ENCODE measurements around the gene PLVAP.
A peak's percentile ranks its signal among the peaks of the same experiment; 100 is the strongest.
"Not testable (repeated sequence)": the region's sequence is repeated elsewhere in the genome, so short reads cannot be mapped to it uniquely, and the experiment has no call there.

The PLVAP gene

DNA sequence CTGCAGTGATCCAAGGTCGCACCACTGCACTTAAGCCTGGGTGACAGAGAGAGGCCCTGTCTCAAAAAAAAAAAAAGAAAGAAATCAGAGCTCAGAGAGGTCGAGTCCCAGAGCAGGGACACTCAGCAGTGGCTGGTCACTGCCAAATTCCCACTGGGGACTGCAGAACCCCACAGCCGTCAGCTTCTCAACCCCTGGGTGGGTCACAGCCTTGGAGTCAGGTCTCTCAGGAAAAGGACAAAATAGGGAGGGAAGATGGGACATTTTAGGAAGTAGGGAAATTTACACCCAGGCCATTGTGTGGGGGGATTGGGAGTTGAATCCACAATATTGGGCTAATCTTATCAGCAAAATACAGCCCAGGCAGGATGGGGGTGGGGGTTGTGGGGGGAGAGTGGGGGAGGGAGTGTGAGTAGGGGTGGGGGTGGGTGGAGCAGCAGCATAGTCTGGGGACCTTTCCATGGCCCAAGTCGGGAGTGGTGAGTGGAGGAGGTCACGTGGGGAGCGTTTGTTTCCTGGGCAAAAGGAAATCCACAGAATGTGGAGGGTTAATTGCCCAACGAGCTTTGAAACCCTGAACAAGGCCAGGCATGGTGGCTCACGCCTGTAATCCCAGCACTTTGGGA, 21.9 kb upstream of the PLVAP start:
- no peak for DNase-seq

GRCh38 chr19:17394891-17395415, 17.8 kb upstream of the PLVAP start:
- DNase-seq, result peak; percentile 65 to 75

DNA sequence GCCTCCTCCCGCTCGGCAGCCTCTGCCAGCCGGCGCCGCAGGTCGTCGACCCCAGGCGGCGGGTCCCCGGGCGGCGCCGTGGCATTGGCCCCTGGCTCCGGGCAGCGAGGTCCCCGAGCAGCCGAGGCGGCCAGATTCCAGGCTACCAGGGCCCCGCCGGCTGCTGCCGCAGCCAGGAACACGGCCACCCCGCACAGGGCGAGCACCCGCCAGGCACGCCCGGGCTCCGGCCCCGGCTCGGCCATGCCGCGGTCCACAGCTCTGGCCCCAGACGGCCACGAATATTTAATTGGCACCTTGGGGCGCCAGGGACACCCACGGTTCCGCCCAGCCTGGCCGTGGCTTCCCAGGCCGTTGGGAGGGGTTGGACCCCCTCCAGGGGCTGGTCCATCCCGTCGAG, 16.8 kb upstream of the PLVAP start, which contains the start of gene CCDC194:
CCDC194 (minus strand) TSS at position 283 of the 400 bp plus-strand sequence; CDS start at position 245, 38 bp downstream.
- DNase-seq, result no peak

GRCh38 chr19:17393002-17393401, 15.9 kb upstream of the PLVAP start:
- DNase-seq, result no peak

GRCh38 chr19:17391371-17392151, 14.4 kb upstream of the PLVAP start:
- DNase-seq, result no peak

GRCh38 chr19:17390665-17391370, 13.7 kb upstream of the PLVAP start:
- DNase-seq, result peak; percentile 83 to 92

DNA sequence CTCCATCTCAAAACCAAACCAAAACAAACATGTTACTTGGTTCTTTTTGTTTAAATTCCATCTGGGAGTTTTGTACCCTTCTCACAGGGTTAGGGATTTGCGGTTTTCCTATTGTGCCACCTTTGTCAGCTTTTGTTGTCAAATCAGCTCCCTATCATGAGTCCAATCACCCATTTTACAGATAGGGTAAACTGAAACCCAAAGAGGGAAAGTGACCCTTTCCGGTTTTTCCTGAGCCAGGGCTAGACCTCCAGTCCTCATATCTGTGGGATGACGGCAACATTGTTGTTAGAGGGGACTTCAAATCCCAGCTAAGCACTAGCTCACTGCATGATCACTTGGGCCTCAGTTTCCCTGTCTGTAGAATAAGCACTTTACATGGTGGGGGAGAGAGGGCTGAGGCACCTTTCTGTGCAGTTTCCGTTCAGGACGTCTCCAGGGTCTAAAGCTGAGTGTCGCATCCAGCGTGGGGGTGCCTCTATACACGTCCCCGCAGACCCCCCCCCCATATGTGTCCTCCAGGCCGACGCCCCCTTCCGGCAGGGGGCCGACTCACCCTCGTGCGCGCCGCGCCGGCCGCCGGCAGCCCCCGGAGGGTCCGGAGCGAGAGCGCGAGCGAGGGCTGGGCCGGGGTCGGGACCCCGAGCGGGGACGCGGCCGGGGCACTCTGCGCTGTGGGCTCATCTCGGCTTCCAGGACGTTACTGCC, 13.0 kb upstream of the PLVAP start:
- DNase-seq, result no peak

- no peak for DNase-seq
Observed at GRCh38 chr19:17389288-17389687, 12.1 kb upstream of the PLVAP start.

DNA sequence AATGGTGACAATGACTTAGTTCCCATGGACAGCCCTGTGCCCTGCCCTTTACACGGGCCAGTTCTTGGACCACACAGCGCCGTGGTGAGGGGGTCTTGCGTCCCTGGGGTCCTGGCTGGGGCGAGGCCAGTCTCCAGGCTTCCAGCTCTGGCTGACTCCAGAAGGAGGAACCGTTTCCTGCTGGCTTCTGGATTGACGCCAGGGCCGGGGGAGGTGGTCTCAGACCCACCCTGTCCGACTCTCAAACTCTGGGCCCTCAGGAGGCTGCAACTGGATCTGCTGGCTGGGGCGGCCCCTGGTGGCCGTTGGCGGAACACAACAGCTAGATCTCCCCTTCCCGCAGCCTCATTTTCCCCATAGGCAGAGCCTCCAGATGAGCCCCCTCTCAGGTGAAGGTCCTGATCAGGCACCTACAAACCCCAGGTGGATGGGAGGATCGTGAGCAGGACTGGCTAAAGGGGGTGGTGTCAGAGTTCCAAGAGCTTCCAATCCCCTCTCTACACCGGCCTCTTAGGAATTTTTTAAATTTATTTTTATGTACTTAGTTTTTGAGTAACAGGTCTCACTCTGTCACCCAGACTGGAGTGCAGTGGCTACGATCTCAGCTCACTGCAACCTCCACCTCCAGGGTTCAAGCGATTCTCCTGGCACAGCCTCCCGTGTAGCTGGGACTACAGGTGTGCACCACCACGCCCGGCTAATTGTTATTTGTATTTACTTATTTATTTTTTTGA, 8.9 kb upstream of the PLVAP start:
- DNase-seq, result peak; percentile 44 to 64

DNA sequence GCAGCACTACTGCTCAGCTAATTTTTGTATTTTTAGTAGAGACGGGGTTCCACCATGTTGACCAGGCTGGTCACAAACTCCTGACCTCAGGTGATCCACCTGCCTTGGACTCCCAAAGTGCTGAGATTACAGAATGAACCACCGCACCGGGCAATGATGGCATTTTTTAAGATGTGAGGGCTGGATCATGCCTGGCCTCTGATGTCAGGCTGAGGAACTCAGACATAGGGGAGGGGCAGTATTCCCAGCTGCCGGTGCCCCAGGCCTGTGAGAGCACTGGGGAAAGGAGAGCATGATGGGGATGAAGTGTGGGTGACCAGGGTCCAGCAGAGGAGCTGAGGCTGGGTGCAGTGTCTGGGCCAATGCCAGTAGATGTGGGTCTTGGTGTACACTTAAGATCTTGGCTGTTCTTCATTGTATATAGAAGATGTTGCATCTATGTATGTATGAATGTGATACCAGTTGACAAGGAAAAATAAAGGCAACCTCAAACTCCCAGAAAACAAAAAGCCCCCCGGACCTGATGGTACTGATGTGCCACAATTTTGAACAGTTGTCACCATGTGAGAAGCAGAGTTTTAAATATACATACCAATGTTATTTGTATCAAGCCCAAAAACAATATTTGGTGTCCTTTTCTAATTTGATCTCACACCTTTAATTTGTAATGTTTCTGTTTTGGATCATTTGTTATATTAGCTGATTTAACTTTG, 3.4 kb upstream of the PLVAP start:
- no peak for DNase-seq

DNA sequence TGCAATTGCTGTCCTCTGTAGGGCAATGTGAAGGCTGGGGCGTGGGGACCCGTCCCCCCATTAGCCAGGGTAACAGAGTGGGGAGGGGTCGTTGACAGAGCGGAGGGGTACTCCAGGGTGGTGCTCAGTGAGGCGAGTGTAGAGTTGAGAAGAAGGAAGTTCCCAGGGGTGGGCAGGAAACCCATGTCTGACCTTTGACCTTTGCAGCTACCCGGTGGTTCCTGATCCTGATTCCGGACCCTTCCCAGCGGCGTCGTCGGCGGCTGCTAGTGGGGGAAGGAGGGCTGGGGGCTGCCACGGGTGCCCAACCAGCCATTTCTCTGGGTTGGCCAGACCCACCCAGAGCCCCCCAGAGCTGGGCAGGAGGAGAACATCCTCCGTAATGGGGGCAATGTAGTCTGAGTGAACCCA, 2.1 kb upstream of the PLVAP start:
- no peak for DNase-seq

DNA sequence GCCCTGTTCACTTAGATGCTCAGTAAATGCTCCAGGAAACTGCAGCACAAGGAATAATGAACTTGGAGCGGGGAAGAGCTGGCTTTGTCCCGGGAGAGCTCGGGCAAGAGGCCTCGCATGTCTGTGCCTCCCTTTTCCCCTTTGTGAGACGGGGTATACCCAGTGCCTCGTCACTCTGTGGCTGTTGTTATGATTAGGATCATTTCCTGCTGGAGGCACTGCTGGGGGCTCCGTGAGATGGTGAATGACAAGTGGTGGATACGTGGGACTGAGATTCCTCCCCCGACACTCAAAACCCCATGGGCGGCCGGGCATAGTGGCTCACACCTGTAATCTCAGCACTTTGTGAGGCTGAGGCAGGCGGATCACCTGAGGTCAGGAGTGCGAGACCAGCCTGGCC, 1.1 kb upstream of the PLVAP start:
- no peak for DNase-seq

DNA sequence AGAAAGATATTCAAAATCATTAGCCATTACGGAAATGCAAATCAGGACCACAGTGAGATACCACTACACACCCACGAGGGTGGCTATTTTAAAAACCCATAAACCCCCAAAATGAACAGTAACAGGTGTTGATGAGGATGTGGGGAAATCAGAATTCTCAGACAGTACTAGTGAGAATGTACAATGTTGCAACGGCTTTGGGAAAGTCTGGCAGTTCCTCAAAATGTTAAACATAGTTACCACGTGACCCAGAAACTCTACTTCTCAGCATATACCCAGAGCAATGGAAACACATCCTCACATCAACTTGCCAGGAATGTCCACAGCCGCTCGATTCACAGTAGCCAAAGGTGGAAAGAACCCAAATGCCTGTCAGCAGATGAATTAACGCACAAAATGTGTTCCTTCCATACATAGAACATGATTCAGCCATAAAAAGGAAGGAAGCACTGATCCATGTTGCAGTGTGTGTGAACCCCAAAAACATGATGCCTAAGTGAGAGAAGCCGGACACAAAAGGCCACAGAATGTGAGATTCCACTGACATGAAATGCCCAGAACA, 7.0 kb downstream of the PLVAP start:
- no peak for DNase-seq

DNA sequence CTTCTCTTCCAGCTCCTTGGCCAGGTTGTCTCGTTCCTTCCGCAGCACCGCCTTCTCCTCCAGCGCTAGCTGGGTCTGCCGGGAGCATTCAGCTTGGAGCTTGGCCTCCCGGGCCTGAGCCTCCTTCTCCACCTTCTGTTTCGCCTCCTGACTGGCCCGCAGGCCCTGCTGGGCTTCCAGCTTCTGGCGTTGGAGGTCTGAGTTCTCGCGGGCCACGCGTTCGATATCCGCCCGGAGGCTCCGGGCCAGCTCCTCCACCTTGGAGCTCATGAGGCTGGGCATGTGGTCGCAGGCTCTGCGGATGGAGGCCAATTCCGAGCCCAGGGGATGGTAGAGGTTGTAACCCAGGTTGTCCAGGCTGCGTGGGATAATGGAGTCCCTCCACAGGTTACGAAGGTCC, 11.8 kb downstream of the PLVAP start:
- DNase-seq, result no peak

DNA sequence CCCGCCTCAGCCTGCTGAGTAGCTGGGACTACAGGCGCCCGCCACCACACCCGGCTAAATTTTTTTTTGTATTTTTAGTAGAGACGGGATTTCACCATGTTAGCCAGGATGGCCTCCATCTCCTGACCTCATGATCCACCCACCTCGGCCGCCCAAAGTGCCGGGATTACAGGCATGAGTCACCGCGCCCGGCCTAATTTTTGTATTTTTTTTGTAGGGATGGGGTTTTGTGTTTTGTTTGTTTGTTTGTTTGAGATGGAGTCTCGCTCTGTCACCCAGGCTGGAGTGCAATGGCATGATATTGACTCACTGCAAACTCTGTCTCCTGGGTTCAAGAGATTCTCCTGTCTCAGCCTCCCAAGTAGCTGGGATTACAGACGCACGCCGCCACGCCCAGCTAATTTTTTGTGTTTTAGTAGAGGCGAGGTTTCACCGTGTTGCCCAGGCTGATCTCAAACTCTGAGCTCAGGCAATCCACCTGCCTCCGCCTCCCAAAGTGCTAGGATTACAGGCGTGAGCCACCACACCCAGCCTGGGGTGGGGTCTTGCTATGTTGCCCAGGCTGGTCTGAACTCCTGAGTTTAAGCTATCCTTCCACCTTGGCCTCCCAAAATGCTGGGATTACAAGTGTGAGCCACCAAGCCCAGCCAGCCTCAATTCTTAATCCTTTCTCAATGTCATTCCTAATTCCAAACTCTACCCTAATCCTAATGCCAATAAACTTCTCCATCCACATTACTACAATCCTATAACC, 13.1 kb downstream of the PLVAP start:
- not testable (repeated sequence) for DNase-seq

DNA sequence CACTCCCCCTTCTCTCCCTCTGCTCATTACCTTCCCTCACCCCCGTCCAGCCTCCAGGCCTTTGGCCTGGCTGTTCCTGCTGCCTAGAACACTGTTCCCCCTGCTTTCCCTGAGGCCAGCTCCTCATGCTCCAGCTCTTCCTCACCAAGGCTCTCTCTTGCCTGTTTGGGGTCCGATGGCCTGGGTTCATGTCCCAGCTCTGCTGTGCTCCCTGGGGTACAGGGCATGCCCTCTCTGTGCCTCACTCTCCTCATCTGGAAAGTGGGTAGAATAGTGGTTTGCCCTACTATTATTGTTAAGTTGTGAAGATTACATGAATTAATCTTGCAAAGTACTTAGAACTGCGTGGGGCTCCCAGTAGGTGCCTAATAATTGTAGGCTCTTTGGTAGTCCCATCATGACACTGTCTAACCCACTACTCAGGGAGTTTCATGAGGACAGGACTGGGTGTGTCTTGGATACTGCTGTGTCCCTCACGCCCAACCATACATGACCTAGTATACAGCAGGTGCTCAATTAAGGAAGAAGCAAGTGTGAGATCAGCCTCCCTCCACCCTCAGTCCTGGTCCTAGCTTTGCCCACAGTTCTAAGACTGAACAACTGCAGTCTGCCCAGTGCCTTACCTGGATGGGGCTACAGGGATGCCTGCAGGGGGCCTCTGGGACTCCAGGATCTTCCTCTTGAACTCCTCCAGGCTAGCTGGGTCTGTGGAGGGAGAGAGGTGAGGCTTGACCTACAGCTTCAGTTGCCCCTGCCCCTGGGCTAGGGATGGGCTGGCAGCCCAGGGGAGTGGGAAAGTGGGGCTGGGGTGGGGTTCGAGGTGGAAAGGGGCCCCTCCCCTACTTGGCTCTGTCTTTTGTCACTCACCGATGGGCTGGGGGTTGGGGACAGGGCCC, 17.0 kb downstream of the PLVAP start:
- no peak for DNase-seq

- no peak for DNase-seq
Observed at GRCh38 chr19:17358395-17358794, 18.7 kb downstream of the PLVAP start.

GRCh38 chr19:17357724-17358123, 19.4 kb downstream of the PLVAP start:
- DNase-seq, result no peak

DNA sequence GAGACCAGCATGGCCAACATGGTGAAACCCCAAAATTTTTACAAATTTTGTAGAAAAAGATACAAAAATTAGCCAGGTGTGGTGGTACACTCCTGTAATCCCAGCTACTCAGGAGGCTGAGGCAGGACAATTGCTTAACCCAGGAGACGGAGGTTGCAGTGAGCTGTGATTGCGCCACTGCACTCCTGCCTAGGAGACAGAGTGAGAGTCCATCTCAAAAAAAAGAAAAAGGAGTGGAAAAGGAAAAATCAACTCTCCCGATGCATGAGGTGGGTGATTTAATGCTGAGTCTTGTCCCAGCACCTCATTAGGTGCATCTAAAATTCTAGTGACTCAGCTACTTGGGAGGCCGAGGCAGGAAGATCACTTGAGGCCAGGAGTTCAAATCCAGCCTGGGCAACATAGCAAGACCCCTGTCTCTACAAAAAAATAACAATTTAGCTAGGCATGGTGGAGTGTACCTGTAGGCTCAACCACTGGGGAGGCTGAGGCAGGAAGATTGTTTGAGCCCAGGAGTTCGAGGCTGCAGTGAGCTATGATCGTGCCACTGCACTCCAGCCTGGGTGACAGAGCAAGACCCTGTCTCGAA, 20.0 kb downstream of the PLVAP start:
- DNase-seq, result no peak
